Astrocyte (in vitro differentiated cells and primary cell): ENCODE data around the gene HSD17B12.

Source experiments
- CTCF ChIP-seq: IDR thresholded peaks from 2 replicates; pipeline ENCODE4 v1.5.1; 2011; ENCODE audit warnings: low read depth, mild to moderate bottlenecking, inconsistent platforms, low read length, moderate library complexity; ENCODE audit not compliant: insufficient read depth
- EZH2 ChIP-seq: IDR thresholded peaks from 2 replicates; pipeline ENCODE4 v1.6.1; 2012; ENCODE audit warnings: mild to moderate bottlenecking, low read length, inconsistent platforms; ENCODE audit not compliant: insufficient read depth

- TF ChIP-seq CTCF, result no peak
- no peak for TF ChIP-seq EZH2
These were observed 224.4 kb downstream of the HSD17B12 start for GRCh38 chr11:43904742-43905535.
